Mucosa of descending colon (tissue), 3 donors: Measurements from ENCODE around the gene USP5. TPM values are rescaled to one million over a fixed set of nuclear protein-coding genes. Genes with fewer than 3 reads are reported as not detected.
A peak's percentile ranks its signal among the peaks of the same experiment; 100 is the strongest.

Experiments used
- ATAC-seq: fragments of 200-7000 bp; cut with Tn5 transposase; one replicate; pipeline ENCODE4 v1.9.1; 2020; ENCODE audit warnings: mild to moderate bottlenecking, moderate library complexity
- DNase-seq, 3 donors: peaks; one replicate each; pipeline ENCODE4 v3.0.0-alpha.2; 2020
- H3K36me3 ChIP-seq: fragments of 200-600 bp; one replicate; pipeline ENCODE4 v1.8.0; 2021; ENCODE audit warnings: low read depth, mild to moderate bottlenecking
- H3K4me1 ChIP-seq: fragments of 200-600 bp; one replicate; pipeline ENCODE4 v1.8.0; 2021; ENCODE audit warnings: low read depth, mild to moderate bottlenecking
- H3K4me3 ChIP-seq: fragments of 200-600 bp; one replicate; pipeline ENCODE4 v1.8.0; 2021; ENCODE audit warnings: mild to moderate bottlenecking
- H3K9me3 ChIP-seq: fragments of 200-600 bp; one replicate; pipeline ENCODE4 v1.8.0; 2021; ENCODE audit warnings: mild to moderate bottlenecking
- intact Hi-C, 2 donors: fragments of 100-400 bp; cut with DNase I in 1 of 2; cut with micrococcal nuclease in 1 of 2; formaldehyde crosslinking; loops; one replicate each; pipeline versions ENCODE4 v1.11.0 to v1.11.1; 2022; cut with DNase I, micrococcal nuclease
- total RNA-seq, 3 donors: library from RNA; stranded (reverse); fragmentation: NEBNext Ultra II Directional in 2 of 3; extraction: Animal tissue kit (Norgen Biotek cat#: 25700) in 2 of 3; gene quantifications; one replicate each; pipeline versions ENCODE4 v1.2.1 to v1.2.4, GENCODE V29; 2021 to 2023
- TF ChIP-seq, protein P1 (sequence below): fragments of 200-600 bp; IDR thresholded peaks from one replicate; pipeline ENCODE4 v1.8.0; 2022; ENCODE audit warnings: antibody characterized with exemption, mild to moderate bottlenecking
- donor health status: DM: no; HTN: no; CAD: no; lungs with moderate emphysema.
- donor health status: DM: no; HTN: no; CAD: no.
- donor health status: DM: no; HTN: yes; CAD: no.

USP5 gene
- total RNA-seq, 3 donors from 2014 or later = 65.9 to 80.7 (median 79.7) TPM

DNA sequence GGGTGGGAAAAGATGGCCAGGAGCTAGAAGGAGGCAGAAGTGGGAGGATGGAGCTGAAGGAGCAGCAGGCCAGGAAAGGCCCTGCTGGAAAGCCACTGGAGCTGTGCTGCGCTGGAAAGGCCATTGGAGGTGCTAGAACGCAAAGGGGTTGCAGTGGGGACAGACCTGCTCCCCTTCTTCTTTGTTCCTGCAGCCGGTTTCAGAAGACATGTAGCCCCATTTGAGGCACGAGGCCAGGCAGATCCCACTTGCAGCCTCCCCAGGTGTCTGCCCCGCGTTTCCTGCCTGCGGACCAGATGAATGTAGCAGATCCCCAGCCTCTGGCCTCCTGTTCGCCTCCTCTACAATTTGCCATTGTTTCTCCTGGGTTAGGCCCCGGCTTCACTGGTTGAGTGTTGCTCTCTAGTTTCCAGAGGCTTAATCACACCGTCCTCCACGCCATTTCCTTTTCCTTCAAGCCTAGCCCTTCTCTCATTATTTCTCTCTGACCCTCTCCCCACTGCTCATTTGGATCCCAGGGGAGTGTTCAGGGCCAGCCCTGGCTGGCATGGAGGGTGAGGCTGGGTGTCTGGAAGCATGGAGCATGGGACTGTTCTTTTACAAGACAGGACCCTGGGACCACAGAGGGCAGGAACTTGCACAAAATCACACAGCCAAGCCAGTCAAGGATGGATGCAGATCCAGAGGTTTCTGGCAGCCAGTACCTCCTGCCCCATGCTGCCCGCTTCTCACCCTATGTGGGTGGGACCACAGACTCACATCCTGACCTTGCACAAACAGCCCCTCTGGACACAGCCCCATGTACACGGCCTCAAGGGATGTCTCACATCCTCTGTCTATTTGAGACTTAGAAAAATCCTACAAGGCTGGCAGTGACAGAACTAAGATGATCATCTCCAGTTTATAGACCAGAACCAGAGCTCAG, 32.6 kb upstream of the USP5 start:
- ATAC-seq (no peak), DNase-seq (no peak)
- Histone ChIP-seq H3K36me3 (no peaks in the 10 kb centered on the region), H3K9me3 (no peaks in the 10 kb centered on the region), H3K4me1 (no peaks in the 10 kb centered on the region), H3K4me3 (no peak overlapping the region)
- intact Hi-C loops = loop anchor here in 1 of 2 donors (10.0 kb wide), 1 partner anchor 85 kb away; no protein-coding TSS in a partner anchor
- TF ChIP-seq, protein P1, sequence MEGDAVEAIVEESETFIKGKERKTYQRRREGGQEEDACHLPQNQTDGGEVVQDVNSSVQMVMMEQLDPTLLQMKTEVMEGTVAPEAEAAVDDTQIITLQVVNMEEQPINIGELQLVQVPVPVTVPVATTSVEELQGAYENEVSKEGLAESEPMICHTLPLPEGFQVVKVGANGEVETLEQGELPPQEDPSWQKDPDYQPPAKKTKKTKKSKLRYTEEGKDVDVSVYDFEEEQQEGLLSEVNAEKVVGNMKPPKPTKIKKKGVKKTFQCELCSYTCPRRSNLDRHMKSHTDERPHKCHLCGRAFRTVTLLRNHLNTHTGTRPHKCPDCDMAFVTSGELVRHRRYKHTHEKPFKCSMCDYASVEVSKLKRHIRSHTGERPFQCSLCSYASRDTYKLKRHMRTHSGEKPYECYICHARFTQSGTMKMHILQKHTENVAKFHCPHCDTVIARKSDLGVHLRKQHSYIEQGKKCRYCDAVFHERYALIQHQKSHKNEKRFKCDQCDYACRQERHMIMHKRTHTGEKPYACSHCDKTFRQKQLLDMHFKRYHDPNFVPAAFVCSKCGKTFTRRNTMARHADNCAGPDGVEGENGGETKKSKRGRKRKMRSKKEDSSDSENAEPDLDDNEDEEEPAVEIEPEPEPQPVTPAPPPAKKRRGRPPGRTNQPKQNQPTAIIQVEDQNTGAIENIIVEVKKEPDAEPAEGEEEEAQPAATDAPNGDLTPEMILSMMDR = no peak

DNA sequence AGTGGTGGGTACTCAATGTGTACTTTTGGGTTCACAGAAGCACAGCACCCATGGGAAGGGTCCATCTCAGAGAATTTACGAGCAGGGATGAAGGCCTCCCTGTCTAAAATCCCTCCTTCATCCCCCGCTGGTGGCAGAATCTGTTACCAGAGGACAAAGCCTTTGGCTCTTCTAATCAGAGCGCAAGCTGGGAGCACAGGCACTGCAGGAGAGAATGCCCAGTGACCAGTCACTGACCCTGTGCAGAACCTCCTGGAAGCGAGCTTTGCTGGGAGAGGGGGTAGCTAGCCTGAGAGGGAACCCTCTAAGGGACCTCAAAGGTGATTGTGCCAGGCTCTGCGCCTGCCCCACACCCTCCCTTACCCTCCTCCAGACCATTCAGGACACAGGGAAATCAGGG, 31.8 kb upstream of the USP5 start:
- intact Hi-C loops = loop anchor here in 1 of 2 donors (10.0 kb wide), 1 partner anchor 85 kb away; no protein-coding TSS in a partner anchor
- ATAC-seq = no peak
- no peak overlapping the region for H3K4me3 ChIP-seq

DNA sequence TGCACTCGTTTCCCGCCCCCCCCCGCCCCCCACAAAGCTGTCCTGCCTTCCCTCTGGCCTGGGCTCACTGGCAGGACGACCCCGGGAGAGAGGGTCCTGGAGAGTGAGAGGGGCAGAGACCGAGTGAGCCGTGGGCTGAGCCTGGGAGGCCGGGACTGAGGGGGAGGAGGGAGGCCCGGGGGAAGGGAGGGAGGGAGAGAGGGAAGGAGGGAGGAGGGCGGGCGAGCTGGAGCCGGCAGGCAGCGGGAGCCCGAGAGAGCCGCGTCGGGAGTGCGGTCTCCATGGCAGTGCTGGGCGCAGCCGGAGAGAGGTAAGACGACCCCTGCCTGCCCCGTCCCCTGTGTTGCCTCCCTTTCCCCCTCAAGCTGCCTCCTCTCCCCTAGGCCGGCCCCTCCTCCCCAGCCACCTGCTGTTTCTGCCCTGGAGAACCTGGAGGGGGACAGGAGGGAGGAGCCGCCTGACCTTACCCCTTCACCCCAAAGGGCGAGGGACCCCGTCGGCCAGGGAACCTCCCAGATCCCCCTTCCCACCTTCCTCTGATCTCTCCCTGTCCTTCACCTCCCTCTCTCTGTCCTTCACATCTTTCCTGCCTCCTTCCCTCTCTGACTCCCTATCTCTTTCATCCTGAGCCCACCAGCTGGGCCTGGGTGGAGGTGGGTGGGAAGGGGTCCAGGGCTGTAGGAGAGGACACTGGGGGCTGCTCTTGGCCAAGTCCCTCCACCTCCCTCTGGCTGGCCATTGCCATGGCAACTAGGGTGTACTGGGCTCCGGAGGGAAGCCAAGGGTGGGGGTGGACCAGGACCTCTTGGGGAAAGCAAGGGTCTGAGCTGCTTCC, 30.1 kb upstream of the USP5 start, which contains the start of gene GPR162:
Gene GPR162, plus strand, starts transcription at position 231 of the 835 bp plus-strand sequence. CDS start 2,078 bp downstream, outside the sequence.
- TF ChIP-seq, protein P1 = no peak
- no peak within 1 kb of the TSS for H3K4me3 ChIP-seq
- no peaks in the 10 kb centered on the region for H3K36me3 ChIP-seq
- no peaks in the 10 kb centered on the region for H3K9me3 ChIP-seq
- ATAC-seq (peak; percentile 28), DNase-seq (peak; percentile 33 to 60 (median 53))
- intact Hi-C loops = loop anchor here in 1 of 2 donors (10.0 kb wide), 1 partner anchor 87 kb away; no protein-coding TSS in a partner anchor
- H3K4me1 ChIP-seq = no peaks in the 10 kb centered on the region

More for the DNA sequence above, 31.8 kb upstream of the USP5 start:
- TF ChIP-seq, protein P1 = no peak
- Histone ChIP-seq H3K9me3 (no peaks in the 10 kb centered on the region), H3K4me1 (no peaks in the 10 kb centered on the region), H3K36me3 (no peaks in the 10 kb centered on the region)
- DNase-seq = no peak

DNA sequence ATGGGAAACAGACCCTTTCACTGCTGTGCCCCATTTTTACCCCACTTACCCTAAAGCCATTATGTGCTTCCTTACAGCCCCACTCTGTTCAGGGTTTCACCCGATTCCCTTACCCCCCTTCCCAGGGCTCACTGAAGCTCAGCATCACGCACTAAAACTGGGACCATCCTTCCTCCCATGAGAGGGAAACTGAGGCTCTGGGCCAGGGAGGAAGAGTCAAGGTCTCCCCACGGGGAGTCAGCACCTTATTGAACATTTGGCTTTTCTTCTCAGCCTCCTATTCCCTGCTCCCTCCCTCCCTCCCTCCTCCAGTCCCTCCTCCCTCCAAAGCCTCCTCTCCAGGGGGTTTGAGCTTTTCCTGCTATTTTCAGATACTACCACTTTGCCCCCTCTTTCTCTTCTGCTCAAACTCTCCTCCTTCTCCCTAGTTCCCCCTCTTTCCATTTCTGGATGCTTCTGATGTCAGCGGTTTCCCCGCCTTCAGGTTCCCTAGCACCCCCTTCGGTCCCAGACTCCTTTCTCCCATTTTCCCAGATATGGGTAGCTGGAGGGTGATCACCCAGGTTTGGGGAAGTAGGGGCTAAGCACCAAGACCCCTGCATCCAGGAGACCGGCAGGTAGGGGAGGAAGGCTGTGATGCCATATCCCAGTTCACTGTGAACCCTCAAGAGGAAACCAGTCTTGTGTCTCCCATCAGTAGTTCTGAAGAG, 29.4 kb upstream of the USP5 start:
- Histone ChIP-seq H3K4me1 (peaks cover 6% of the 10 kb centered on the region), H3K4me3 (no peak overlapping the region), H3K36me3 (no peaks in the 10 kb centered on the region), H3K9me3 (no peaks in the 10 kb centered on the region)
- intact Hi-C loops = loop anchor here in 1 of 2 donors (10.0 kb wide), 1 partner anchor 88 kb away; no protein-coding TSS in a partner anchor
- TF ChIP-seq, protein P1 = no peak
- no peak for ATAC-seq
- no peak for DNase-seq
